M059J (cell line): Measurements from ENCODE around the gene DOCK7. TPM values are rescaled to one million over a fixed set of nuclear protein-coding genes. Genes with fewer than 3 reads are reported as not detected.
"Not testable (repeated sequence)": the region's sequence is repeated elsewhere in the genome, so short reads cannot be mapped to it uniquely, and the experiment has no call there.

Experiments used
- DNase-seq: peaks from one replicate; pipeline ENCODE4 v3.0.0-alpha.2; 2012; ENCODE audit warnings: low read depth
- total RNA-seq: library from RNA; depleted of rRNA; stranded (reverse); fragments of >200 nt; shearing (Covaris generic); gene quantifications from 2 replicates; pipeline ENCODE4 v1.2.3, GENCODE V29; 2014

The DOCK7 gene
- total RNA-seq, 1 experiment from 2014 or later: 48.4 TPM

GRCh38 chr1:62608905-62609304 is 79.3 kb downstream of the DOCK7 start:
- no peak for DNase-seq

GRCh38 chr1:62601457-62601856 is 86.7 kb downstream of the DOCK7 start:
- no peak for DNase-seq

GRCh38 chr1:62599044-62599443 is 89.1 kb downstream of the DOCK7 start:
- no peak for DNase-seq

- DNase-seq: no peak
Observed at GRCh38 chr1:62597281-62597680, 90.9 kb downstream of the DOCK7 start, which contains the start of gene ANGPTL3. ANGPTL3 (plus strand) TSS chr1:62597520; CDS start chr1:62597567, 47 bp downstream.

- DNase-seq: no peak
Observed at GRCh38 chr1:62595647-62596046, 92.5 kb downstream of the DOCK7 start.

- DNase-seq: no peak
Observed at GRCh38 chr1:62593825-62594394, 94.3 kb downstream of the DOCK7 start.

- no peak for DNase-seq
Observed at GRCh38 chr1:62590970-62591368, 97.2 kb downstream of the DOCK7 start.

- no peak for DNase-seq
Observed at GRCh38 chr1:62590255-62590969, 97.8 kb downstream of the DOCK7 start.

- peak; percentile 18 for DNase-seq
Observed at GRCh38 chr1:62589321-62589720, 98.9 kb downstream of the DOCK7 start.

GRCh38 chr1:62588000-62588399 is 100.2 kb downstream of the DOCK7 start:
- DNase-seq: peak; percentile 15

- no peak for DNase-seq
Observed at GRCh38 chr1:62585469-62586155, 102.6 kb downstream of the DOCK7 start.

GRCh38 chr1:62573675-62574074 is 114.5 kb downstream of the DOCK7 start:
- DNase-seq: peak; percentile 4

GRCh38 chr1:62572476-62572875 is 115.7 kb downstream of the DOCK7 start:
- no peak for DNase-seq

GRCh38 chr1:62571517-62571916 is 116.7 kb downstream of the DOCK7 start:
- DNase-seq: not testable (repeated sequence)

- peak; percentile 27 for DNase-seq
Observed at GRCh38 chr1:62567926-62568325, 120.3 kb downstream of the DOCK7 start.

- not testable (repeated sequence) for DNase-seq
Observed at GRCh38 chr1:62567182-62567581, 121.0 kb downstream of the DOCK7 start.

- DNase-seq: no peak
Observed at GRCh38 chr1:62561306-62561705, 126.9 kb downstream of the DOCK7 start.

GRCh38 chr1:62544570-62544969 is 143.6 kb downstream of the DOCK7 start:
- DNase-seq: no peak

- DNase-seq: no peak
Observed at GRCh38 chr1:62541048-62541447, 147.1 kb downstream of the DOCK7 start.

- no peak for DNase-seq
Observed at GRCh38 chr1:62539028-62539447, 149.1 kb downstream of the DOCK7 start.

GRCh38 chr1:62536865-62537264 is 151.3 kb downstream of the DOCK7 start:
- no peak for DNase-seq

GRCh38 chr1:62530516-62531154 is 157.6 kb downstream of the DOCK7 start:
- no peak for DNase-seq
